ENCODE data around the gene KRTAP5-5.

KRTAP5-5 gene

GRCh38 chr11:1676229-1676740 lies 46.7 kb downstream of the KRTAP5-5 start:
- no peak for DNase-seq (ENCODE audit: low read depth in 3 of 3)

- no peak for DNase-seq (ENCODE audit: low read depth in 3 of 3)
Observed at GRCh38 chr11:1679881-1680280, 50.3 kb downstream of the KRTAP5-5 start.

Data from stimulated activated CD4-positive, alpha-beta T cell treated with anti-CD3 and anti-CD28 coated beads, TNF-alpha, amount 100 ng/mL, for 48 hours (primary cell).